K562 (cell line): ENCODE measurements around the gene HBG1. TPM values are rescaled to one million over a fixed set of nuclear protein-coding genes. Genes with fewer than 3 reads are reported as not detected.

ENCODE experiments used
- BCOR ChIP-seq: fragments of 450-650 bp; IDR thresholded peaks from 2 replicates; pipeline ENCODE4 v1.6.1; 2016
- GATA2 ChIP-seq: sonication (generic); formaldehyde crosslinking; IDR thresholded peaks from 2 replicates; pipeline ENCODE4 v1.4.0; 2020; ENCODE audit warnings: mild to moderate bottlenecking, missing genetic modification reagents
- HNRNPLL ChIP-seq: fragments of 200-400 bp; formaldehyde crosslinking; IDR thresholded peaks from 2 replicates; pipeline ENCODE4 v1.6.1; 2017; ENCODE audit warnings: low read length, low read depth, mild to moderate bottlenecking; ENCODE audit not compliant: poor library complexity, severe bottlenecking
- MGA ChIP-seq: fragments of 450-650 bp; IDR thresholded peaks from 2 replicates; pipeline ENCODE4 v1.6.1; 2016; ENCODE audit warnings: mild to moderate bottlenecking, moderate library complexity
- NKRF ChIP-seq: fragments of 450-650 bp; IDR thresholded peaks from 2 replicates; pipeline ENCODE4 v1.6.1; 2016; ENCODE audit warnings: borderline replicate concordance
- TCF7 ChIP-seq: sonication (generic); IDR thresholded peaks from 2 replicates; pipeline ENCODE4 v1.6.1; 2016; ENCODE audit warnings: antibody characterized with exemption, borderline replicate concordance
- ZBTB11 ChIP-seq, 3 experiments: fragments of 200-800 bp in 1 of 3; fragments of 250-450 bp in 1 of 3; fragments of 450-650 bp in 1 of 3; sonication (Bioruptor Pico) in 1 of 3; sonication (Bioruptor generic) in 1 of 3; formaldehyde crosslinking in 1 of 3; IDR thresholded peaks; 2 replicates each; pipeline versions ENCODE4 v1.6.1 to v1.8.0; 2016 to 2022; ENCODE audit warnings: mild to moderate bottlenecking in 2 of 3, missing genetic modification characterization in 2 of 3, missing compliant biosample characterization in 1 of 3, moderate library complexity in 1 of 3
- ZNF696 ChIP-seq: fragments of 250-450 bp; sonication (Bioruptor Pico); conservative IDR thresholded peaks from 2 replicates; pipeline ENCODE4 v1.4.0; 2020; ENCODE audit warnings: mild to moderate bottlenecking, moderate library complexity
- polyA plus RNA-seq, 8 experiments: library from polyadenylated mRNA; depleted of rRNA in 4 of 8; stranded (reverse) in 5 of 8; unstranded in 3 of 8; fragments of >200 nt; fragmentation: Nextera tagmentation in 2 of 8; fragmentation: Illumina TruSeq in 1 of 8; extraction: Ambion mirVana in 2 of 8; extraction: Trizol in 1 of 8; gene quantifications; 2 replicates each; pipeline versions ENCODE4 v1.2.1 to v1.2.3, GENCODE V29; 2011 to 2014; ENCODE audit warnings: inconsistent platforms in 1 of 8, missing spikeins in 1 of 8
- total RNA-seq, 7 experiments: library from RNA; depleted of rRNA in 6 of 7; stranded (reverse); fragments of >200 nt in 6 of 7; fragmentation: Illumina TruSeq in 2 of 7; extraction: Trizol in 2 of 7; gene quantifications; 2 replicates each; pipeline versions ENCODE4 v1.2.1 to v1.2.3, GENCODE V29; 2011 to 2021; ENCODE audit warnings: low replicate concordance in 1 of 7

HBG1 gene
- total and polyA plus RNA-seq, 9 of the 15 experiments (the other 6 are each of a cell fraction or from before 2014, with no cell fraction given): 1,066 to 16,338 (median 4,898) TPM

- TF ChIP-seq MGA: no peak
- no peak for TF ChIP-seq HNRNPLL
- no peak for TF ChIP-seq ZNF696
- TF ChIP-seq TCF7: no peak
- no peak for TF ChIP-seq NKRF
- TF ChIP-seq ZBTB11 (CRISPR knock-in tag; IDR thresholded peaks at IDR 0.05): peak in 1 of 3 experiments; percentile 68; a peak in 2 of 6 replicates
- peak; percentile 62; the same call in 1 of the 2 replicates for TF ChIP-seq GATA2
- 0 out of 2 replicates have a peak, but pooled peaks have one; percentile 14 for TF ChIP-seq BCOR
Measured at GRCh38 chr11:5284637-5285036, 35.0 kb upstream of the HBG1 start (continued).
